Measurements from ENCODE around the gene DHH. TPM values are rescaled to one million over a fixed set of nuclear protein-coding genes. Genes with fewer than 3 reads are reported as not detected.

The DHH gene
- total and polyA plus RNA-seq, 2 experiments from 2014 or later: not detected

DNA sequence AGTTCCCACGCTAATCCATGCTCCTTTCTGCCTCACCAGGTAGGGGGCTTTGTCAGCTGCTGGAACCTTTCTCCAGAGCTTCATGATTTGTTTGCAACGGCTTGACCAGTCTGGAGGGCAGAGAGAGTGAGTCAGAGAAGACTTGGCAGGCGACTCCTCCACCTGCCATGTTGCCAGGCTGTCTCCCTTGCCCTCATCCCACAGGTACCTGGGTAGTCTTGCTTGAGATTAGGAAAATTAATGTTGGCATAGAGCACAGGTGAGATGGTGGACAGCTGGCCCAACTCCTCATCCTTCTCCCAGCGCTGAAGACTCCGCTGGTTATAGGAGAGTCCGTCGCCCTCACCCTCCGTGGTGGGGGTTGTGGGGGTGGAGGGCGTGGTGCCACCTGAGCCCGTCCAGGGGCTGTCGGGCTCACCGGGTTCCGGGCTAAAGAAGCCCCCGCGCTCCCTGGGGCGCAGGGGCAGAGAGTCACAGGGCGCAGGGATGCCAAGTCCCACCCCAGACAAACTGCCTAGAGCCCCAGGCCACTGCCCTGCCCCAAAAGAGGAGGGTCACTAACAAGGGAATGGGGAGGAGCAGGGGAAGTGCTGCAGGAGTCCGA is 52.6 kb downstream of the DHH start (continued):
- TF ChIP-seq, protein P1, sequence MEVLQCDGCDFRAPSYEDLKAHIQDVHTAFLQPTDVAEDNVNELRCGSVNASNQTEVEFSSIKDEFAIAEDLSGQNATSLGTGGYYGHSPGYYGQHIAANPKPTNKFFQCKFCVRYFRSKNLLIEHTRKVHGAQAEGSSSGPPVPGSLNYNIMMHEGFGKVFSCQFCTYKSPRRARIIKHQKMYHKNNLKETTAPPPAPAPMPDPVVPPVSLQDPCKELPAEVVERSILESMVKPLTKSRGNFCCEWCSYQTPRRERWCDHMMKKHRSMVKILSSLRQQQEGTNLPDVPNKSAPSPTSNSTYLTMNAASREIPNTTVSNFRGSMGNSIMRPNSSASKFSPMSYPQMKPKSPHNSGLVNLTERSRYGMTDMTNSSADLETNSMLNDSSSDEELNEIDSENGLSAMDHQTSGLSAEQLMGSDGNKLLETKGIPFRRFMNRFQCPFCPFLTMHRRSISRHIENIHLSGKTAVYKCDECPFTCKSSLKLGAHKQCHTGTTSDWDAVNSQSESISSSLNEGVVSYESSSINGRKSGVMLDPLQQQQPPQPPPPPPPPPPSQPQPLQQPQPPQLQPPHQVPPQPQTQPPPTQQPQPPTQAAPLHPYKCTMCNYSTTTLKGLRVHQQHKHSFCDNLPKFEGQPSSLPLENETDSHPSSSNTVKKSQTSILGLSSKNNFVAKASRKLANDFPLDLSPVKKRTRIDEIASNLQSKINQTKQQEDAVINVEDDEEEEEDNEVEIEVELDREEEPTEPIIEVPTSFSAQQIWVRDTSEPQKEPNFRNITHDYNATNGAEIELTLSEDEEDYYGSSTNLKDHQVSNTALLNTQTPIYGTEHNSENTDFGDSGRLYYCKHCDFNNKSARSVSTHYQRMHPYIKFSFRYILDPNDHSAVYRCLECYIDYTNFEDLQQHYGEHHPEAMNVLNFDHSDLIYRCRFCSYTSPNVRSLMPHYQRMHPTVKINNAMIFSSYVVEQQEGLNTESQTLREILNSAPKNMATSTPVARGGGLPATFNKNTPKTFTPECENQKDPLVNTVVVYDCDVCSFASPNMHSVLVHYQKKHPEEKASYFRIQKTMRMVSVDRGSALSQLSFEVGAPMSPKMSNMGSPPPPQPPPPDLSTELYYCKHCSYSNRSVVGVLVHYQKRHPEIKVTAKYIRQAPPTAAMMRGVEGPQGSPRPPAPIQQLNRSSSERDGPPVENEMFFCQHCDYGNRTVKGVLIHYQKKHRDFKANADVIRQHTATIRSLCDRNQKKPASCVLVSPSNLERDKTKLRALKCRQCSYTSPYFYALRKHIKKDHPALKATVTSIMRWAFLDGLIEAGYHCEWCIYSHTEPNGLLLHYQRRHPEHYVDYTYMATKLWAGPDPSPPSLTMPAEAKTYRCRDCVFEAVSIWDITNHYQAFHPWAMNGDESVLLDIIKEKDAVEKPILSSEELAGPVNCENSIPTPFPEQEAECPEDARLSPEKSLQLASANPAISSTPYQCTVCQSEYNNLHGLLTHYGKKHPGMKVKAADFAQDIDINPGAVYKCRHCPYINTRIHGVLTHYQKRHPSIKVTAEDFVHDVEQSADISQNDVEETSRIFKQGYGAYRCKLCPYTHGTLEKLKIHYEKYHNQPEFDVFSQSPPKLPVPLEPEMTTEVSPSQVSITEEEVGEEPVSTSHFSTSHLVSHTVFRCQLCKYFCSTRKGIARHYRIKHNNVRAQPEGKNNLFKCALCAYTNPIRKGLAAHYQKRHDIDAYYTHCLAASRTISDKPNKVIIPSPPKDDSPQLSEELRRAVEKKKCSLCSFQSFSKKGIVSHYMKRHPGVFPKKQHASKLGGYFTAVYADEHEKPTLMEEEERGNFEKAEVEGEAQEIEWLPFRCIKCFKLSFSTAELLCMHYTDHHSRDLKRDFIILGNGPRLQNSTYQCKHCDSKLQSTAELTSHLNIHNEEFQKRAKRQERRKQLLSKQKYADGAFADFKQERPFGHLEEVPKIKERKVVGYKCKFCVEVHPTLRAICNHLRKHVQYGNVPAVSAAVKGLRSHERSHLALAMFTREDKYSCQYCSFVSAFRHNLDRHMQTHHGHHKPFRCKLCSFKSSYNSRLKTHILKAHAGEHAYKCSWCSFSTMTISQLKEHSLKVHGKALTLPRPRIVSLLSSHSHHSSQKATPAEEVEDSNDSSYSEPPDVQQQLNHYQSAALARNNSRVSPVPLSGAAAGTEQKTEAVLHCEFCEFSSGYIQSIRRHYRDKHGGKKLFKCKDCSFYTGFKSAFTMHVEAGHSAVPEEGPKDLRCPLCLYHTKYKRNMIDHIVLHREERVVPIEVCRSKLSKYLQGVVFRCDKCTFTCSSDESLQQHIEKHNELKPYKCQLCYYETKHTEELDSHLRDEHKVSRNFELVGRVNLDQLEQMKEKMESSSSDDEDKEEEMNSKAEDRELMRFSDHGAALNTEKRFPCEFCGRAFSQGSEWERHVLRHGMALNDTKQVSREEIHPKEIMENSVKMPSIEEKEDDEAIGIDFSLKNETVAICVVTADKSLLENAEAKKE (CRISPR knock-in tag; IDR thresholded peaks at IDR 0.05): no peak
- TF ChIP-seq NANOG (IDR thresholded peaks at IDR 0.05; ENCODE audit: borderline replicate concordance) (no peak), ZNF331 (CRISPR knock-in tag; IDR thresholded peaks at IDR 0.05; ENCODE audit: low read depth) (no peak), ETS1 (IDR thresholded peaks at IDR 0.05) (no peak), REST (IDR thresholded peaks at IDR 0.05; ENCODE audit: unreplicated experiment) (no peak), EZH2 (IDR thresholded peaks at IDR 0.05; ENCODE audit: low read depth, unreplicated experiment) (no peak)
- TF ChIP-seq, protein P2, sequence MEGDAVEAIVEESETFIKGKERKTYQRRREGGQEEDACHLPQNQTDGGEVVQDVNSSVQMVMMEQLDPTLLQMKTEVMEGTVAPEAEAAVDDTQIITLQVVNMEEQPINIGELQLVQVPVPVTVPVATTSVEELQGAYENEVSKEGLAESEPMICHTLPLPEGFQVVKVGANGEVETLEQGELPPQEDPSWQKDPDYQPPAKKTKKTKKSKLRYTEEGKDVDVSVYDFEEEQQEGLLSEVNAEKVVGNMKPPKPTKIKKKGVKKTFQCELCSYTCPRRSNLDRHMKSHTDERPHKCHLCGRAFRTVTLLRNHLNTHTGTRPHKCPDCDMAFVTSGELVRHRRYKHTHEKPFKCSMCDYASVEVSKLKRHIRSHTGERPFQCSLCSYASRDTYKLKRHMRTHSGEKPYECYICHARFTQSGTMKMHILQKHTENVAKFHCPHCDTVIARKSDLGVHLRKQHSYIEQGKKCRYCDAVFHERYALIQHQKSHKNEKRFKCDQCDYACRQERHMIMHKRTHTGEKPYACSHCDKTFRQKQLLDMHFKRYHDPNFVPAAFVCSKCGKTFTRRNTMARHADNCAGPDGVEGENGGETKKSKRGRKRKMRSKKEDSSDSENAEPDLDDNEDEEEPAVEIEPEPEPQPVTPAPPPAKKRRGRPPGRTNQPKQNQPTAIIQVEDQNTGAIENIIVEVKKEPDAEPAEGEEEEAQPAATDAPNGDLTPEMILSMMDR (conservative IDR thresholded peaks at IDR 0.05; ENCODE audit: low read depth in 2 of 2): no peak
